ENCODE data around the gene EYS.
"Not testable (repeated sequence)": the region's sequence is repeated elsewhere in the genome, so short reads cannot be mapped to it uniquely, and the experiment has no call there.

The EYS gene

DNA sequence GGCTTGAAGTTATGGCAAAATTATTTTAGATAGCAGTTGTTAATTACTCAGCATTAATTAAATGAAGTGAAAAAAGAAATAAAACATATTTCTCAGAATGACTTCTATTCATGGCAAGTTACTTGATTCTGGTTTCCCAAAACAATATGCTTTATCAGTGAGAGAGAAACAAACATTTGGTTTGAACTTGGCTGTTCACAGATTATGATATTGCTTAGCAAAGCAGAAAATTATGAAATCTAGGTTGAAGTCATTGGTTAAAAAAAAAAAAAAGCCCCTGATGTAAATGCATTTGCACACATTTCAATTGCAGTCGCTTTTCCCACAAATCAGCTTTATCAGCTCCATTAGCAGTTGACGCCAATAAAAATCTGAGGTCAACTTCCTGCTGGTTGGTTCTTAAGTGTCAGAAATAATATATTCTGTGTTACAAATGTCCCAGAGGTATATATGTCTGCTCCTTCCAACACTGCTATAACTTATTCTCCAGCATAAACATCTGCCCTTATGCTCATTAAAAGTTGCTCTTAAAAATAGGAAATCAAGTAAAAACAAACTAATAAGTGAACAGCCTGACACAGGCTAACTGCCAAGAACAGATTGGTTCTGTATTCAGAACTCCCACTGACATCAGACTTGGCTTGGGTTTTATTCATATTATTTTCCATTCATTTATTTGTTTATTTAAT lies 1796.0 kb downstream of the EYS start:
- Histone ChIP-seq H3K4me3 (peak overlapping the region; percentile 16; the same call in 1 of the 2 replicates), H3K9ac (ENCODE audit: insufficient read length) (no peak overlapping the region), H3K27ac (no peak overlapping the region), H3K9me3 (ENCODE audit: low read depth, low read length) (no peaks in the 10 kb centered on the region), H3K36me3 (ENCODE audit: insufficient read depth, low read length) (no peaks in the 10 kb centered on the region)
- TF ChIP-seq POLR2AphosphoS5 (IDR thresholded peaks at IDR 0.05; ENCODE audit: borderline replicate concordance, low read depth, low read length) (peak; percentile 63; the same call in 1 of the 2 replicates), FOXP2 (optimal IDR thresholded peaks at IDR 0.05; ENCODE audit: control extremely low read depth, extremely low read length, insufficient read depth) (no peak)
- peak; percentile 89 for DNase-seq (ENCODE audit: low read depth, low spot score)

DNA sequence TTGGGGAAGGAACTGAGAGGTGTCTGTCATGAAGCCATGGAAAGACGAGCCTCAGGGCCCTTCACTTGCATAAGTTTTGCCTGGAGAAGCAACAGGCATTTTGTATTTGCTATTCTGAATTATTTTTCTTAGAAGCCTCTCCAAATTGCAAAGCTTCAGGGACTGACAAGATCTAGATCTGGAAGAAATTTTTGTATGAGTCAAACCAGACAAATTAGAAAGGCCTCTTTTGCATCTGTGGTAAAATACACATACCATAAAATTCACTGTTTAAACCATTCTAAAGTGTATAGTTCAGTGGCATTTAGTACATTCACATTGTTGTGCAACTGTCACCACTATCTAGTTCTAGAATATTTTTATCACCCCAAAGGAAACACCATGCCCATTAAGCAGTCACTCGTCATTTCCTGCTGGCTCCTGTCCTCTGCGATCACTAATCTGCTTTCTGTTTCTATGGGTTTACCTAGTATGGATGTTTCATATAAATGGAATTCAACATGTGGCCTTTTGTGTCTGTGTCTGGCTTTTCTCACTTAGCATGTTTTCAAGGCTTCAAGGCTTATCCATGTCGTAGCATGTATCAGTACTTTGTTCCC lies 1802.3 kb downstream of the EYS start:
- no peak for TF ChIP-seq EZH2 (IDR thresholded peaks at IDR 0.05)
- TF ChIP-seq POLR2AphosphoS5 (IDR thresholded peaks at IDR 0.05; ENCODE audit: borderline replicate concordance, low read depth, low read length): no peak; the same call in 1 of the 2 replicates
- no peak for TF ChIP-seq FOXP2 (optimal IDR thresholded peaks at IDR 0.05; ENCODE audit: control extremely low read depth, extremely low read length, insufficient read depth)
- no peak overlapping the region for H3K9ac ChIP-seq (ENCODE audit: insufficient read length)
- no peak overlapping the region for H3K4me3 ChIP-seq
- peak overlapping the region; percentile 17; the same call in 1 of the 2 replicates for H3K27ac ChIP-seq
- no peaks in the 10 kb centered on the region for H3K36me3 ChIP-seq (ENCODE audit: insufficient read depth, low read length)
- DNase-seq (ENCODE audit: low read depth, low spot score): peak; percentile 77
- no peaks in the 10 kb centered on the region for H3K9me3 ChIP-seq (ENCODE audit: low read depth, low read length)

DNA sequence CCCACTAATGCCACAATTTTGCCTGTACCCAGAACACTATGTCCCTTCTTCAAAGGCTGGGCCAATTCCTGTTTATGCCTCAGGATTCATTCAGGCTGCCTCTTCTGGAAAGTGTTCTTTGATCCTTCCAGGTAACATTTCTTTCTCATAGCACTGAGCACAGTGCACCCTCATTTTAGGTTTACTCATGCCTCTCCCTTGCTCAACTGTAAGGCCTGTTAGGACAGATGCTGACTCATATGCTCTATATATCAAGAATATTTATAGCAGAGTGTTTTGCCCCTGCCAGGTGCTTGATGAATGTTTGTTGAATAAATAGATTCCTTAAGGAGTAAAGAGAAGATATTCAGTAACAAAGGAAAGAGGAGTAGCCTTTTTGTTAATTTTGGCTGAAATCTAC lies 1807.5 kb downstream of the EYS start:
- no peak for TF ChIP-seq FOXP2 (optimal IDR thresholded peaks at IDR 0.05; ENCODE audit: control extremely low read depth, extremely low read length, insufficient read depth)
- no peak for TF ChIP-seq POLR2AphosphoS5 (IDR thresholded peaks at IDR 0.05; ENCODE audit: borderline replicate concordance, low read depth, low read length)
- no peak for TF ChIP-seq EZH2 (IDR thresholded peaks at IDR 0.05)
- Histone ChIP-seq H3K4me3 (no peak overlapping the region), H3K36me3 (ENCODE audit: insufficient read depth, low read length) (no peaks in the 10 kb centered on the region), H3K27ac (no peak overlapping the region), H3K9me3 (ENCODE audit: low read depth, low read length) (no peaks in the 10 kb centered on the region), H3K9ac (ENCODE audit: insufficient read length) (no peak overlapping the region)
- DNase-seq (ENCODE audit: low read depth, low spot score): no peak

DNA sequence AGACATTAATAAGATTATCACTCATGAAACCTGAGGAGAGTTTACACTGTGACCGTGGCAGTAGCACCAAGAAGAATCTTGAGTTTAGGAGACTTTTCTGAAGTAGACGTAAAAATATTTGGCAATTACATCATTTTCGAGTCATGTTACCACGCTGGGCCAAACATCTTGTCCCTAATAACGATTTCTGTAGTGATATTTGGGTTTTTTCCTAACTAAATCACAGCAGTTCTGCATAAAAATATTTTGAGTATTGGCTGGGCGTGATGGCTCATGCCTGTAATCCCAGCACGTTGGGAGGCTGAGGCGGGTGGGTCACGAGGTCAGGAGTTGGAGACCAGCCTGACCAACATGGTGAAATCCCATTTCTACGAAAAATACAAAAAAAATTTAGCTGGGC lies 1809.1 kb downstream of the EYS start:
- H3K9me3 ChIP-seq (ENCODE audit: low read depth, low read length): no peaks in the 10 kb centered on the region
- H3K9ac ChIP-seq (ENCODE audit: insufficient read length): no peak overlapping the region
- no peaks in the 10 kb centered on the region for H3K36me3 ChIP-seq (ENCODE audit: insufficient read depth, low read length)
- TF ChIP-seq EZH2 (IDR thresholded peaks at IDR 0.05): no peak
- TF ChIP-seq POLR2AphosphoS5 (IDR thresholded peaks at IDR 0.05; ENCODE audit: borderline replicate concordance, low read depth, low read length): no peak
- no peak for TF ChIP-seq FOXP2 (optimal IDR thresholded peaks at IDR 0.05; ENCODE audit: control extremely low read depth, extremely low read length, insufficient read depth)
- DNase-seq (ENCODE audit: low read depth, low spot score): no peak
- no peak overlapping the region for H3K4me3 ChIP-seq
- H3K27ac ChIP-seq: no peak overlapping the region

DNA sequence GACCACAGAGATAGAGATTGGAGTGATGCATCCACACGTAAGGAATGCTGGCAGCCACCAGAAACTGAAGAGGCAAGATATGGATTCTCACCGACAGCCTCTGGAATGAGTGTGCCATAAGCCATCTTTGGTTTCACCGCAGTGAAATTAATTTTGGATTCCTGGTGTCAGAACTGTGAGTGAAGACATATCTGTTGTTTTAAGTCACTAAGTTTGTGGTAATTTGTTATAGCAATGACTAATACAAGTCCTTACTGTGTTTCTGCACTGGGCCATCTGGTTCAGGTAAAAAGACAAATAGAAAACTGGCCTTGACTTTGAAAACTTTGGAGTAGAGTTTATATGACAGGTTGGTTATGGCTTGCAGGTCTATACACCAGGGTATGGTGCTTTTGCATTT lies 1809.6 kb downstream of the EYS start:
- no peak overlapping the region for H3K9ac ChIP-seq (ENCODE audit: insufficient read length)
- TF ChIP-seq EZH2 (IDR thresholded peaks at IDR 0.05): no peak
- no peak for TF ChIP-seq POLR2AphosphoS5 (IDR thresholded peaks at IDR 0.05; ENCODE audit: borderline replicate concordance, low read depth, low read length)
- TF ChIP-seq FOXP2 (optimal IDR thresholded peaks at IDR 0.05; ENCODE audit: control extremely low read depth, extremely low read length, insufficient read depth): no peak
- no peak for DNase-seq (ENCODE audit: low read depth, low spot score)
- H3K9me3 ChIP-seq (ENCODE audit: low read depth, low read length): no peaks in the 10 kb centered on the region
- H3K27ac ChIP-seq: no peak overlapping the region
- H3K4me3 ChIP-seq: no peak overlapping the region
- H3K36me3 ChIP-seq (ENCODE audit: insufficient read depth, low read length): no peaks in the 10 kb centered on the region

DNA sequence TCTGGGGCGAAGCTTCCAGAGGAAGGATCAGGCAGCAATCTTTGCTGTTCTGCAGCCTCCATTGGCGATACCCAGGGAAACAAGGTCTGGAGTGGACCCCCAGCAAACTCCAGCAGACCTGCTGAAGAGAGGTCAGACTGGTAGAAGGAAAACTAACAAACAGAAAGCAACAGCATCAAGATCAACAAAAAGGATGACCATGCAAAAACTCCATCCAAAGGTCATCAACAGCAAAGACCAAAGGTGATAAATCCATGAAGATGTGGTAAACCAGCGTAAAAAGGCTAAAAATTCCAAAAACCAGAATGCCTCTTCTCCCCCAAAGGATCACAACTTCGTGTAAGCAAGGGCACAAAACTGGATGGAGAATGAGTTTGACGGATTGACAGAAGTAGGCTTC lies 1818.6 kb downstream of the EYS start:
- Histone ChIP-seq H3K4me3 (no peak overlapping the region), H3K36me3 (ENCODE audit: insufficient read depth, low read length) (no peaks in the 10 kb centered on the region)

DNA sequence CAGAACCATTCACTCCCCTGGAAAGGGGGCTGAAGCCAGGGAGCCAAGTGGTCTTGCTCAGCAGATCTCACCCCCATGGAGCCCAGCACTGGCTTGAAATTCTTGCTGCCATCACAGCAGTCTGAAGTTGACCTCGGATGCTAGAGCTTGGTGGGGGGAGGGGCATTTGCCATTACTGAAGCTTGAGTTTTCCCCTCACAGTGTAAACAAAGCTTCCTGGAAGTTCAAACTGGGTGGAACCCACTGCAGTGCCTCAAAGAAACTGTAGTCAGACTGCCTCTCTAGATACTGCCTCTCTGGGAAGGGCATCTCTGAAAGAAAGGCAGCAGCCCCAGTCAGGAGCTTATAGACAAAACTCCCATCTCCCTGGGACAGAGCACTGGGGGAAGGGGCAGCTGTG lies 1819.2 kb downstream of the EYS start:
- H3K4me3 ChIP-seq; DNase-seq (ENCODE audit: low read depth, low spot score): not testable (repeated sequence)

More for the DNA sequence above, 1818.6 kb downstream of the EYS start:
- TF ChIP-seq POLR2AphosphoS5 (IDR thresholded peaks at IDR 0.05; ENCODE audit: borderline replicate concordance, low read depth, low read length) (no peak), EZH2 (IDR thresholded peaks at IDR 0.05) (no peak), FOXP2 (optimal IDR thresholded peaks at IDR 0.05; ENCODE audit: control extremely low read depth, extremely low read length, insufficient read depth) (no peak)
- Histone ChIP-seq H3K9ac (ENCODE audit: insufficient read length) (no peak overlapping the region), H3K27ac (no peak overlapping the region), H3K9me3 (ENCODE audit: low read depth, low read length) (no peaks in the 10 kb centered on the region)
- DNase-seq (ENCODE audit: low read depth, low spot score): no peak

DNA sequence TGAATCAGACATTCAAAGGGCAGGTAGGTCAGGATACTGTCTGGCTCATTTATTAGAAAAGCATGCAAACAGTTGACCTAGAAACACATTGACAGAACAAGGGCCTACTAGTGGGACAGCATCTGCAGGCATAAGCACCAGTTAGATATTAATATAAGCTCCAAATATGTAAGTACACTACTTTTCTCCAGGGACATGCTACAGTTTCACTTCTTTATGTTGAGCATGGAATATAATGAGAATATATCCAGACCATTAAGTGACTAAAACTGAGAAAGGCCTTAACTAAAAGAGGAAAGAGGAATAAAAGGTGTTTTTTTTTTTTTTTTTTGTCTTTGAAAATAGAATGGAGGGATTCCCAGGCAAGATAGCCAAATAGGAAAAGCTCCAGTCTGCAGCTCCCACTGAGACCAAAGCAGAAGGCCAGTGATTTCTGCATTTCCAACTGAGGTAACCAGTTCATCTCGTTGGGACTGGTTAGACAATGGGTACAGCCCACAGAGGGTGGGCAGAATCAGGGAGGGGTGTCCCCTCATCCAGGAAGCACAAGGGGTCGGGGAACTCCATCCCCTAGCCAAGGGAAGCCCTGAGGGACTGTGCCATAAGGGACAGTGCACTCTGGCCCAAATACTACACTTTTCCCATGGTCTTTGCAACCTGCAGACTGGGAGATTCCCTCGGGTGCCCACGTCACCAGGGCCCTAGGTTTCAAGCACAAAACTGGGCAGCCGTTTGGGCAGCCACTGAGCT lies 1819.8 kb downstream of the EYS start:
- no peak for DNase-seq (ENCODE audit: low read depth, low spot score)
- Histone ChIP-seq H3K9me3 (ENCODE audit: low read depth, low read length) (no peaks in the 10 kb centered on the region), H3K27ac (no peak overlapping the region), H3K4me3 (no peak overlapping the region), H3K36me3 (ENCODE audit: insufficient read depth, low read length) (no peaks in the 10 kb centered on the region), H3K9ac (ENCODE audit: insufficient read length) (no peak overlapping the region)
- TF ChIP-seq FOXP2 (optimal IDR thresholded peaks at IDR 0.05; ENCODE audit: control extremely low read depth, extremely low read length, insufficient read depth) (no peak), POLR2AphosphoS5 (IDR thresholded peaks at IDR 0.05; ENCODE audit: borderline replicate concordance, low read depth, low read length) (no peak), EZH2 (IDR thresholded peaks at IDR 0.05) (no peak)

More for the DNA sequence above, 1819.2 kb downstream of the EYS start:
- H3K36me3 ChIP-seq (ENCODE audit: insufficient read depth, low read length); H3K27ac ChIP-seq; H3K9ac ChIP-seq (ENCODE audit: insufficient read length); H3K9me3 ChIP-seq (ENCODE audit: low read depth, low read length): not testable (repeated sequence)

Data from SK-N-MC (cell line).